B cell (primary cell): ENCODE results near the gene LRRIQ4.

ENCODE experiments used
- CTCF ChIP-seq: fragments of 200-600 bp; IDR thresholded peaks from one replicate; pipeline ENCODE4 v1.8.0; 2022; ENCODE audit warnings: antibody characterized with exemption, mild to moderate bottlenecking
- EZH2 ChIP-seq: IDR thresholded peaks from 2 replicates; pipeline ENCODE4 v1.6.1; 2012; ENCODE audit warnings: borderline replicate concordance, low read depth, mild to moderate bottlenecking, moderate library complexity, low read length; ENCODE audit not compliant: insufficient read depth, poor library complexity, severe bottlenecking

GRCh38 chr3:169836942-169837275 lies 24.2 kb downstream of the LRRIQ4 start:
- TF ChIP-seq CTCF, result no peak
- TF ChIP-seq EZH2, result no peak
